Effector memory CD4-positive, alpha-beta T cell (primary cell): ENCODE results near the gene MAEA.

Experiments used
- DNase-seq, 3 donors: peaks; one replicate each; pipeline ENCODE4 v3.0.0-alpha.2; 2020
- H3K27ac ChIP-seq: 2 replicates; pipeline ENCODE4 v1.7.0; 2013; ENCODE audit warnings: mild to moderate bottlenecking, low read length, moderate library complexity; ENCODE audit not compliant: insufficient read depth, poor library complexity, severe bottlenecking
- H3K27me3 ChIP-seq: replicated peaks from 2 replicates; pipeline ENCODE4 v1.7.0; 2013; ENCODE audit warnings: mild to moderate bottlenecking, low read length; ENCODE audit not compliant: insufficient read depth, control insufficient read depth, poor library complexity, severe bottlenecking
- H3K36me3 ChIP-seq: 2 replicates; pipeline ENCODE4 v1.7.0; 2013; ENCODE audit warnings: mild to moderate bottlenecking, low read length, moderate library complexity; ENCODE audit not compliant: control insufficient read depth, insufficient read depth
- H3K4me1 ChIP-seq: 2 replicates; pipeline ENCODE4 v1.7.0; 2013; ENCODE audit warnings: low read length, mild to moderate bottlenecking; ENCODE audit not compliant: control insufficient read depth, insufficient read depth, poor library complexity, severe bottlenecking
- H3K4me3 ChIP-seq: 2 replicates; pipeline ENCODE4 v1.7.0; 2013; ENCODE audit warnings: low read length, low read depth, mild to moderate bottlenecking; ENCODE audit not compliant: insufficient read depth, poor library complexity, severe bottlenecking
- H3K9me3 ChIP-seq: 2 replicates; pipeline ENCODE4 v1.7.0; 2013; ENCODE audit warnings: mild to moderate bottlenecking, low read length, moderate library complexity; ENCODE audit not compliant: control insufficient read depth
- total RNA-seq, 3 donors: gene quantifications; one replicate each; lab custom pipeline; 2026; lab: John Stamatoyannopoulos, UW

MAEA gene
- total RNA-seq, result 59.6 to 71.2 (median 66.2) reads per million in 3 donors

- Histone ChIP-seq H3K36me3 (no peaks in the 10 kb centered on the region), H3K27me3 (no peaks in the 10 kb centered on the region), H3K4me1 (peaks cover 29% of the 10 kb centered on the region), H3K27ac (peak within 1 kb of the TSS; percentile 77), H3K9me3 (no peaks in the 10 kb centered on the region), H3K4me3 (peak within 1 kb of the TSS; percentile 80)
- peak; percentile 93 to 95 (median 95) for DNase-seq
These were observed at the start of gene MAEA for GRCh38 chr4:1289207-1290164. TSS of gene MAEA (plus strand) at chr4:1289891. CDS start at chr4:1289914, 23 bp downstream.

- H3K4me3 ChIP-seq, result no peak overlapping the region
- no peaks in the 10 kb centered on the region for H3K27me3 ChIP-seq
- no peak overlapping the region for H3K27ac ChIP-seq
- H3K36me3 ChIP-seq, result peaks cover 54% of the 10 kb centered on the region
- no peak for DNase-seq
- no peaks in the 10 kb centered on the region for H3K9me3 ChIP-seq
- H3K4me1 ChIP-seq, result peaks cover 21% of the 10 kb centered on the region
These were observed 49.8 kb upstream of the MAEA start for GRCh38 chr4:1239950-1240307.

DNA sequence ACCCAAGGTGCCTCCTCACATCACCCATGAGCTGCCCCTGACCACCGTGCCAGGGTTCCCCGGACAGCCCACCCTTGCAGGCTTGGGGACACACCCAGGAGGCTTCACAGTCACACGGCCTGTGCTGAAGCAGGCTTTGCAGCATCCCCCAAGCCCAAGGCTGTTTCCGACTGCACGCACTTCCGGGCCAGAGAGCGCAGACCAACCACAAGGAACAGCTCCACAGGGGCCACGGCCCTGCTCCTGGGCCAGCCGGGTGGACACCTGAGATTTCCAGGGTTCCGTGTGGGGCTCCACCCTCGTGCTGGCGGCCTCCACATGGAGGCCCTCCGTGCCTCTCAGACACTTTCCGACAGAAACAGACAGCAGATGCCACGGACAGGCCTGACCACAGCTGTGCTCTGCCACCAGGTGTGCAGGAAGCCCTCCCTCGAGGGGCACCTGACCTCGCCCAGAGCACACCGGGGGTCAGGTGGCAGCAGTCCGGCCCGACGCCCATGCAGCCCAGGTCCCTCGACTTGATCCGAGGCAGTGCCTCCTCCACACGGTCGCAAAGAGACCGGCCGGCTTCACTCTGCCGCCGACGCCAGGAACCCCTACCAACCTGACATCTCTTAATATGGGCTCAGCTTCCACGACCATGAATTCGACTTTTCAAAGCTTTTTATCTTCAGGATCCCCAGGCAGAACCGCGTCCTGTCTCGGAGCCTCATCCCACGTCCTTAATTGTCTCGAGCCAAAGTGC lies 48.8 kb upstream of the MAEA start:
- Histone ChIP-seq H3K9me3 (no peaks in the 10 kb centered on the region), H3K4me1 (peaks cover 31% of the 10 kb centered on the region), H3K27ac (no peak overlapping the region), H3K27me3 (no peaks in the 10 kb centered on the region), H3K36me3 (peaks cover 44% of the 10 kb centered on the region), H3K4me3 (no peak overlapping the region)
- DNase-seq, result peak in 1 of 3 donors; percentile 0

DNA sequence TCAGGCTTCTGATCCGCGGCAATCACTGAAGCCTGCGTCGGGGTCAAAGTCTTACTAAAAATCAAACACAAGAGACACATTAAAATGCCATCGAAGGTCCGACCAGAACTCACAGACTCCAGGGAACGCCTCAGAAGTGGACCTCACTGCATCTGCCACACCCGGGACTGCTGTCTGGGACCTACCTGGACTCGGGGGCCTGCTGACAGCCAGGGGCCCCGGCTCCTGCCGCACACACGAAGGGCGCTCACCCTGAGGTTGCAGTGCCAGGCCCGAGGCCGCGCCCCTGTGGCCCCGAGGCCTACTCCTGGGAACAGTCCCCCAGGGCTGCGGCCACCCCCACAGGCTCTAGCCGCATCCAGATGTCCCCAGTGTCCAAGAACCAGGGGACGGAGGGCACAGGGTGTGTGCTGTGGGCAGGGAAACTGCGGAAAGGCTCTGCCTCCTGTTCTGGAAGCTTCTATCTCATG lies 48.2 kb upstream of the MAEA start:
- Histone ChIP-seq H3K9me3 (no peaks in the 10 kb centered on the region), H3K27me3 (no peaks in the 10 kb centered on the region), H3K4me3 (no peak overlapping the region), H3K4me1 (peaks cover 37% of the 10 kb centered on the region), H3K36me3 (peaks cover 38% of the 10 kb centered on the region), H3K27ac (no peak overlapping the region)
- DNase-seq, result no peak

GRCh38 chr4:1241936-1242505 lies 47.7 kb upstream of the MAEA start:
- no peak overlapping the region for H3K4me3 ChIP-seq
- peaks cover 42% of the 10 kb centered on the region for H3K4me1 ChIP-seq
- no peak overlapping the region for H3K27ac ChIP-seq
- DNase-seq, result no peak
- no peaks in the 10 kb centered on the region for H3K9me3 ChIP-seq
- peaks cover 33% of the 10 kb centered on the region for H3K36me3 ChIP-seq
- no peaks in the 10 kb centered on the region for H3K27me3 ChIP-seq

DNA sequence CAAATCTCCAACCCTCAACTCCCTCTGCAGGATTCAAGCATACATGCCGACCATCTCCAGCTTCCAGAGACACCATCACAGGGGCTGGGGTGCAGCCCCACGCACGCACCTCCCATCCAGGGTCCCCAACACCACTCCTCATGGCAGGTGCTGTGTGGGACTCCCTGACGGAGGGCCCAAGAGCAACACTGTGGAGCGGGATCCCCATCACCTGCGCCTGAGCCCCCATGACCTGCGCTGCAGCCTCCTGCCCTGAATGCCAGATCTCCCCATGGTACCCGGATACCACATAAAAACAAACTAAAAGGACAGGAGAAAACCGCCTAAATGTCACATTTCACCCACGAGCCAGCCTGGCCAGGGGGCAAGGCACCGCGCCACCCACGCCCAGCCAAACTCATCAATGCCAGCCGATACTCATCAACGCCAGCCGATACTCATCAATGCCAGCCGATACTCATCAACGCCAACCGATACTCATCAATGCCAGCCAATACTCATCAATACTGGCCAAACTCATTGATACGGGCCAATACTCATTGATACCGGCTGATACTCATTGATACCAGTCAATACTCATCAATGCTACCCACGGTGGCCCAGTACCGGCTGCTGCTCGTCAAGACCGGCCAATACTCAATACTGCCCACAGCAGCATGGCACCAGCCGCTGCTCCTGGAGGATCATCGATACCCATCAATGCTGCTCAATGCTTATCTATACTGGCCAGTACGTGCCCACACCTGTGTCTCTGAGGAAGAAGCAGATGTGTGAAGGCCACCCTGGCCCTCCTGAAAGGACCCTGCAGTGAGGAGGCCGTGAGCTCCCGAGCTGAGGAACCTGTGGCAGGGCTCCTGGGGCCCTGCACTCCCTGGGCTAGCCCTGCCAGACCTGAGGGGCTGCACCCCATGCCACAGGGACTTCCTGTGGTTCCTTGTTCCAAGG lies 46.9 kb upstream of the MAEA start:
- H3K36me3 ChIP-seq, result peaks cover 27% of the 10 kb centered on the region
- DNase-seq, result no peak
- no peaks in the 10 kb centered on the region for H3K9me3 ChIP-seq
- no peaks in the 10 kb centered on the region for H3K27me3 ChIP-seq
- H3K27ac ChIP-seq, result no peak overlapping the region
- H3K4me3 ChIP-seq, result no peak overlapping the region
- H3K4me1 ChIP-seq, result peaks cover 49% of the 10 kb centered on the region

- H3K4me1 ChIP-seq, result peaks cover 49% of the 10 kb centered on the region
- H3K36me3 ChIP-seq, result peaks cover 21% of the 10 kb centered on the region
- H3K27me3 ChIP-seq, result no peaks in the 10 kb centered on the region
- no peaks in the 10 kb centered on the region for H3K9me3 ChIP-seq
- H3K4me3 ChIP-seq, result no peak overlapping the region
- H3K27ac ChIP-seq, result no peak overlapping the region
- DNase-seq, result no peak
These were observed 46.1 kb upstream of the MAEA start for GRCh38 chr4:1243451-1244080.

DNA sequence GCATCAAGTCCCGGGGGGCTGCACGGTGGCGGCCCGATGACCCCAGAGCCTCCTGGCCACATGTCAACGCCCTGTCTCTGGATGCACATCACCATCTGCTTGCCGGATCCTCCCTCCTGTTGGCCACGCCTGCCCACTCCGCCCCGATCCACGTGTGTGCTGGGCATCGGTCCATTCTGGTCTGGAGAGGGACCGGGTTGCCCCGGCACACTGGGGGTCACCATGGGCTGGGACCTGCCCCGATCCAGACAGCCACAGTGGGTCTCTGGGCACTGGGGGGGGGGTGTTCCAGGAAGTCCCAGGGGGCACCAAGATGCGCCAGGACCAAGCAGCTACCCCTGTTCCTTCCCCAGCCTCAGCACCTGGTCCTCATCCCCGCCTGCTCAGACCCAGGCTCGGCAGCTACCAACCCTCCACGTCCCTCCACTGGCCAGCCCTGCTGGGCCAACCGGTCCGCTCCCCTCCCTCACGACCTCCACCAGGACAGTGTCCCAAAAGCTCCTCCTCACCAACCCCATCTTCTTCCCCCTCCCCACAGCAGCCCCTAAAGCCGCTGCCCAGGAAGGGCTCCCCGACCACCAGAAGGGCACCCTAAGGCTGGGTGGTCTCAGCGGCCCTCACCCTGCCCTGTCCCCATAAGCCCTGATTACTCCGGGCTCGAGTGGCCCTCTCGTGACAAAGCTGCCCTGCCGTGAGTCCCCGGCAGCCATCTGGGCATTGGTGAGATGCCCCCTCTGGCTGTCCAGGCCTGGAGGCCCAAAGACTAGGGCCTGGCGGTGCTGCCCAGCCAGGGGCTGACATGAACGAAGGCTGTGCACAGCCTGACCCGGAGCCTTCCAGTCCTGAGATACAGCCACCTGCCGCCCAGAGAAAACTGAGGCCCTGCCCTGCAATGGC lies 45.4 kb upstream of the MAEA start:
- DNase-seq, result no peak
- Histone ChIP-seq H3K9me3 (no peaks in the 10 kb centered on the region), H3K4me3 (no peak overlapping the region), H3K36me3 (peaks cover 14% of the 10 kb centered on the region), H3K4me1 (peaks cover 49% of the 10 kb centered on the region), H3K27me3 (no peaks in the 10 kb centered on the region), H3K27ac (no peak overlapping the region)
